ENCODE results near the gene MEA1.
A peak's percentile ranks its signal among the peaks of the same experiment; 100 is the strongest.
"Not testable (repeated sequence)": the region's sequence is repeated elsewhere in the genome, so short reads cannot be mapped to it uniquely, and the experiment has no call there.

The MEA1 gene

DNA sequence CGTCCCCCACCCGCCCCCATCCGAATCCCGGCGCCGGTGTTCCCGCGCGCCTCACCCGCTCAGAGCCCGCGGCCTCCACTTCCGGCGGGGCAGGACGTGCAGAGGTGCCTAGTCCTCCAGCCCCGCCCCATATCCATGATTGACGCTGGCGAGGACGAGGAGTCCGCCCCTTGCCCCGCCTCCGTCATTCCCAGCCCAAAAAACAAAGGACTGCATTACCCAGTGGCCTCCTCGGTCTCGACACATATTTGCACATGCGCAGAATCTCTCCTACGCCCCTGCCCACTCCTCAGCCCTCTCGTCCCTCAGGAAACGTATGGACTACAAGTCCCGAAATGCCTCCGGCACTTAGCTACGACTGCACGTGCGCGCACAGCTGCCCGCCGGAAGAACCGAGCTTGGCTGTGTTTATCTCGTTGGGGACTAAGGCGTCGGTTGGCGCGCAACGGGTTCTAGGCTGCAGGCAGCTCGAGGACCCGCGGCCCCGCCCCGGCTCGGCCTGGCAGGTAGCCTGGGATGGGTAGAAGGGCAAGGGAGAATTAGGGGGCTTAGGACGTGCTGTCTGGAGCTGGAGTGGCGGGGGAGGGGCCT is at the start of gene MEA1, which contains the start of gene KLHDC3:
Gene MEA1 (minus strand): TSS at position 104 of the 591 bp plus-strand sequence. CDS start 133 bp downstream, outside the sequence.
Gene KLHDC3 (plus strand): TSS at position 407 of the 591 bp plus-strand sequence. CDS start 2,944 bp downstream, outside the sequence.
- DNase-seq (ENCODE audit: low read depth), result peak; percentile 98

DNA sequence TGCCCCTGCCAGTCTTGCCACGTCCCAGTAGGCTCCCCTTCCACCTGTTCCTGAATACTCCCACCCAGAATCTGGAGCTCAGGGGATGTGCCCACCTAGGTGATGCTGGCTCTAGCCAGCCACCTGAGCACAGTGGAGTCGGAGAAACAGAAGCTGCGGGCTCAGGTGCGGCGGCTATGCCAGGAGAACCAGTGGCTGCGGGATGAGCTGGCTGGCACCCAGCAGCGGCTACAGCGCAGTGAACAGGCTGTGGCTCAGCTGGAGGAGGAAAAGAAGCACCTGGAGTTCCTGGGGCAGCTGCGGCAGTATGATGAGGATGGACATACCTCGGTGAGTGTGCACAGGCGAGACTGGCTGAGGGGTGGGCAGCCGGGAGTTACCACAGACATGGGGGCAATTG is 49.1 kb upstream of the MEA1 start:
- no peak for DNase-seq (ENCODE audit: low read depth)

DNA sequence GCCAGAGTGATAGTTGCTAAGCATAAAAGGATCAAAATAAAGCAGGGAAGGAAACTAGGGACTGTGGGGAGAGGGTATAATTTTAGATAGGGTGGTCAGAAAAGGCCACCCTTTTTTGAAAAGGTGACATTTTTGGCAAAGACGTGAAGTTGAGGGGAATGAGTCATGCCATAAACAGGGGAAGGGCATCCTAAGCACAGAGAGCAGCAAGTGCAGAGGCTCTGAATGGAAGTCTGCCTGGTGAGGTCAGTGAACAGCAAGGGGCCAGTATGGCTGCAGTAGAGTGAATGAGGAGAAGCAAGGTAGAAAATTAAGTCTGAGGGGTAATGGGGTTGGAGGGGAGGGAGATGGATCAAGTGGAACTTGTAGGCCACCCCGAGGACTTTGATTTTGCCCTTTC is 48.1 kb upstream of the MEA1 start:
- DNase-seq (ENCODE audit: low read depth), result no peak

DNA sequence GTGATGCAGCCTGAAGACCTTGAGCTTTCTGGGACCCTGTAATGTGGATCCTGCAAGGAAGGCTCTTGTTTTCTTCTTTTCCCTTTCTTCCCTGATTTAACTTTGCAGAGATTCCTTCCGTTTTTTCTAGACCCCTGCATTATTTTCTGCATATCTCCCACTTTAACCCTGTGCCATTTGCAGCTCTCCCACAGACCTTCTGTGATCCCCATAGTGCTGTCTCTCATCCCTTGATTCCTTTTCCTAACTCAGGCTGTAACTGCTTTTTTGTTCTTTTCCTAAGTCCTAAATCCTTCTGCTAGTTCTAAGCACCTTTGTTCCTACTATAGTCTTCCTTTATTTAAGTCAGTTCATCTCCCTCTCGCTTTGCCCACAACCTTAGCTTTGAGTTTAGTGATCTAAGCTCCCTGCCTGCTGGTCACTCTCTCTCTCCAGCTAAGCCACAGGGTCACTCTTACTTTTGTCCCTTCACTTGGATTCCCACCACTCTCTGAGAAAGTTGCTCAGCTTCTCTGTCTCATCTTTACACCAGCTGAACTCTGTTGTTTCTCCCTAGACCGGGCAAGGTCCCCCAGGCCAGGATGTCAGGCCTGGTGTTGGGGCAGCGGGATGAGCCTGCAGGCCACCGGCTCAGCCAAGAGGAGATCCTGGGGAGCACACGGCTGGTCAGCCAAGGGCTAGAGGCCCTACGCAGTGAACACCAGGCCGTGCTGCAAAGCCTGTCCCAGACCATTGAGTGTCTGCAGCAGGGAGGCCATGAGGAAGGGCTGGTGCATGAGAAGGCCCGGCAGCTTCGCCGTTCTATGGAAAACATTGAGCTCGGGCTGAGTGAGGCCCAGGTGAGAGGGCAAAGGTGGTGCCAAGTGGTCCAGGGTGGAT is 47.2 kb upstream of the MEA1 start:
- no peak for DNase-seq (ENCODE audit: low read depth)

DNA sequence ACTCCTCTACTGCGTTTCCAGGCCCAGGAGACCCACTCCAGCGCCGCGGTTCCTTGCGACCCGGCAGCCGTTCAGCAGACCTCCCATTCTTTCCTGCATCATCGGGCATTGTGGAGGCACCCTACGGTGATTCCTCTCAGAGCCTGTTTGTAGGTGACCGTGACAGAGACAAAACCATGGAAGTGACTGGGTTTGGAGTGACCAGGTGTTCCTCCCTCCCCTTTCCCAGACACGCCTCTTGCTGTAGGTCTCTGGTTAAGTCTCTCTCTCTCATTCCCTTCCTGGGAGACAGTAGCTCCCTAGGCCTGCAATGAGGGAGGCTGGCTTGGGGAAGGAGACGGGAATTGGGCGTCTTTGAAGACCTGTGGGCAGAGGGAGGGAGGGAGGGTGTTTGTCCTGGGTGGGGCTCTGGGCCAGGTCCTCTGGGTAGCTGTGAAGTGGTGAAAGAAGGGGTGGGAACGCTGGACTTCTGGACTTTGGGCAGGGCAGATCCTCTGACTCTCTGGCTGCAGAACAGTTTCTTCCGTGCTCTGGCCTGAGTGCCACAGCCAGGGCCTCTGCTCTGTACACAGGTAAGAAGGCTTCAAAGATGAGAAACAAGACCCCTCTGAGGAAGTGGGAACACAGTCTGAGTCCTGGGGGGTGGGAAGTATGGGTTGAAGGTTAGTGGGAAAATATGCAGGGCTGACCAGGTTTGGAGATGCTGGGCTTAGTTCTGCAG is 46.4 kb upstream of the MEA1 start:
- no peak for DNase-seq (ENCODE audit: low read depth)

DNA sequence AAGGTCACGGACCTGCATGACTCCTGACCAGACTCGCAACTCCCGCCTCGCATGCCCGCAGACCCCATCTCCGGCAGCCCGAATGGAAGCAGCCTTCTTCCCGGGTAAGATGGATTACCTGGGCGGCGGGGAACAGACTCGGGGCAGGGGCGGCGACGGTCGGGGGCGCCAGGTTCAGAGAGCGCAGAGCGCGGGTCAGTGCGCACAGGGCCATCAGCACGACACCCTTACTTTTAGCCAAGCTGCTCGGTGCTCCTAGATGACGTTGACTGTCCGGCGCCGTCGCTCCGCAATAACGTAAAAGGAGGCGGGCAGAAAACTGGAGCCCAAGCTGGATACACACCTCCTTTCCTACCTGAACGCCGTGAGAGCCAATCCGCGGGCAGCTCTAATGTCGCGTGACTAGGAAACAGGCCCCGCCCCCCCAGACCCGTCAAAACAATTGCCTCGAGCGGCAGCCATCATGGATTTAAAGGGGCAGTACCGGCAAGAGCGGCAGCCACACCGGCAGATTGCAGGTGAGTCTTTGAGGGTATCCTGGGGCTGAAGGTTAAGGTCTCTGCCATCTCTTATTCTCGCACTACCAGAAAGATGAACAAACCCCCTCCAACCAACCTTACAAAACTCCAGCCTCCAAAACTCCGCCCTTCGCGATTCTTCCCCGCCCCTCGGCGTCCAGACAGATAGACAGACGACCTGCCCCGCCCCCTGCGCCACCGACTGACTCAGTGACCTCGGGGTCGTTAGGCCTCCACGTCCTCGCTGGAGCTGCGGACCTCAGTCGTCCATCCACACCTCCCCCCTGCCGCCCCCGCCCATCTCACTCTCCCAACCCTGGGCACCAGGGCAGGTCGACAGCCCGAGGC is 45.7 kb upstream of the MEA1 start, which contains the start of the genes KLC4 and MRPL2:
Gene KLC4 (plus strand): TSS at position 464 of the 866 bp plus-strand sequence. CDS start 1,705 bp downstream, outside the sequence.
Gene MRPL2 (minus strand): TSS at position 267 of the 866 bp plus-strand sequence. CDS start 53 bp downstream, at position 214.
- DNase-seq (ENCODE audit: low read depth), result peak; percentile 94

DNA sequence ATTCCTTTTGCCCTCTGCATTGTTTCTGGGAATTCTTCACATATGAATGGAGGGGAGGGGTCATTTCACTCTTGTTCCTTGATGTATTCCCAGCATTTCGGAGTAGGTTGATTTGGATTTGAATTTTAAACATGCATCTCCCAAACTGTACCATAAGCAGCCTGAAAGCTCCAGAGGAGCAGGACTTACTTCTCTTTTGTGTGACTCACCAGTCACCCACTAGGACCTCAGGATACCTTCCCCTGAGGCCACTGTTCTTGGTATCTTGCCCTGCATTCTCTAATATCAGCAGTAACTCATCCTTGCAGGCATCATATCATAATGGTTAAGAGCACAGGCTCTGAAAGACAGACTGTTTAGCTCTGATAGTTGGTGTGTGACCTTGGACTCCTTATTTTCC is 44.8 kb upstream of the MEA1 start:
- DNase-seq (ENCODE audit: low read depth), result no peak

DNA sequence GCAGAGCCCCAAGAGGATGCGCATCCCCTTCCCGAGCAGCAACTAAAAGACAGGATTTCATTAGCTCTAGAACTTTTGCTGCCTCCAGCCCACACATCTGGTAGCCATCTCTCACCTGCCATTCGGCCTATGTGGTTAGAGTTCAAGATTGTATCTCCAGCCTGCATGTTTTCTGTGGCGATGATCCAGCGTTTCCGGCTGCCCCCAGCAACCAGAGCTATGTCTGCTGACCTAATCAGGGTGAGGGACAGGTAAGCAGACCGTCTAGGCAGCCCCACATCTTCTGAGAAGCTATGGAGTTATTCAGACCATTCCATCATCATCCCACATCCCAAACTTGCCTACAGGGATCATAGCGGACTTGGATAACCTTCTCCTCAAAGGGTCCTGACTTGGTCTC is 42.2 kb upstream of the MEA1 start:
- no peak for DNase-seq (ENCODE audit: low read depth)

DNA sequence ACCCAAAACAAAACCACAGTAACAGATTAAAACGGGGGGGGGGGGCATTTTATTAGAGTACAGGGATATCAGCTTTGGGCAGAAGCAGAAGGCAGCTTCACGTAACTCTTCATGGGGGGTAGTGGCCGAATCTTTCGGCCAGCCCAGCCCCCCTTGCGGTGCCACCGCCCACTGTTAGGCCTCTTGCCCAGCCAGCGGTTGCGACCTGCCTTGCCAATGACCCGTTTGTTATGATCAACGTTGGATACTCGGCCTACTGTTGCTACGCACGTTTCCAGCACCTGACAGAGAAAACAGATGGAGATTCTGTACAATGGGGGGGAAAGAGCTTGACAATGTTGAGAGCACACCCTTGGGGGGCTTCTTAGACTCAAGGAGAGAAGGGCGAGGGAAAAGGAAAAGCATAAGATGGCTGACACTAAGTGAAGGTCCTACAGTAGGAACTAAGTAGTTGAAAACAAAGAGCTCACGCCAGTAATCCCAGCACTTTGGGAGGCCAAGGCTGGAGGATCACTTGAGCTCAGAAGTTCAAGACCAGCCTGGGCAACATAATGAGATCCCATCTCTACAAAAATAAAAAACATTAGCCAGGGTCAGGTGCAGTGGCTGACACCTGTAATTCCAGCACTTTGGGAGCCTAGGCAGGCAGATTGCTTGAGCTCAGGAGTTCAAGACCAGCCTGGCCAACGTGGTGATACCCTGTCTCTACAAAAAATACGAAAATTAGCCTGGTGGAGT is 40.6 kb upstream of the MEA1 start:
- DNase-seq (ENCODE audit: low read depth), result no peak

DNA sequence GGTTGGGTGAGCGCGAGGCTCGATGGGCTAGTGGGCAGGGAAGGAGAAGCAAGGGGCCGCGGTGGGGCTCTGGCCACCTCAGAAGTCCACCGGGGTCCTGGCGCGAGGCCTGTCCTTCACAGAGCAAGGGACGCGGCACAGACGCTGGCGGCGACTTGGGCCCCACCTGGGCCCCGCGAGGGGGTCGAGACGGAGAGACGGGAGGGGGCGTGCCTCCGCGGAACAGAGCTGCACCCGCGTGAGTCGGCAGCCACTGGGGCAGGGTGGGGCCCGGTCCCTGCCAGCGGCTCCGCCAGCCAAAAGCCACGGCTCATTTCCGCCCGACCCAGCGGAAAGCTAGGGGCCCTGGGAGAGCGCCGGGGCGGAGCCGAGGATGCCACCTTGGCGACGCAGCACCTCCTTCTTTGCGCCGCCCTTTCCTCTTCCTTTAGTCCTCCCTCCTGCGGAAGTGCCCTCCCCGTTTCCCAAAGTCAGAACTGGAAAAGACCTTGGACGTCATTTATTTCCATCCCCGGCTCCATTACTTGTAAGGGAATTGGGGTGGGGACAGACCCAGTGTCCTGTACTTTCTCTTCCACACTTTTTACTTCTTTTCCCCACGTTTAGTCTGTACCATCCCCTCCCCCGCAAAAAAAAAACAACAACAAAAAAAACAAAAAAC is 39.9 kb upstream of the MEA1 start, which contains the start of gene CUL7:
Gene CUL7 (minus strand): TSS at position 307 of the 661 bp plus-strand sequence. CDS start 1,063 bp downstream, outside the sequence.
- DNase-seq (ENCODE audit: low read depth), result peak; percentile 76

DNA sequence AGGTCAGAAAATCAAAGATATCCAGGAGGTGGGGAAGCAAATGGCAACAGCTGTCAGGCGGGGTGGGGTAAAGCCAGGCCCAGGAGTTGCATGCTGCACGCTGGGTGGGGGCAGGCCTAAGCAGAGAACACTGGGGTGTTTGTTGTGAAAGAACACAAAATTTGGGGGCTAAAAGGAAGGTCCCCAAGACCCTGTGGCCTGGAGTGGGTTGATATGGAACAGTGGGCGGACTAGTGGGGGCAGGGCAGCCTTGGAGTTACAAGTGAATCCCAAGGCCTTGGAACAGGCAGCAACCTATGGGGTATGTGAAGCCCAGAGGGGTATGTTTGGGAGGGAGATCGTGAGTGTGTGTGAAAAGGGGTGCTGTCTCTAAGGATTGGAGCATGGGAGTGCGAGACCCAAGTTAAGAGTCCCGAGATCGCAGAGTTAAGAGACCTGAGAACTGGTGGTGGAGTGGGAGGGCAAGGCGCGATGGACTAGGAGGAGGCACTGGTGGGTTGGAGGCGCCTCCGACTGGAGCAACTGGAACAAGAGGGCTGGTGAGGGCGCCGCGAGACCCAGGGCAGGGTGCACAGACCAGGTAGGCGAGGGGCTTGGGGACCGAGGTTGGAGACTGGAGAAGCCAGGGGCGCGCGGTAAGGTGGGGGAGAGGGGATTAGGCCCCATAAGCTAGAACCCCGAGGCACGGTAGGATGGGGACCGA is 39.2 kb upstream of the MEA1 start:
- DNase-seq (ENCODE audit: low read depth), result no peak

DNA sequence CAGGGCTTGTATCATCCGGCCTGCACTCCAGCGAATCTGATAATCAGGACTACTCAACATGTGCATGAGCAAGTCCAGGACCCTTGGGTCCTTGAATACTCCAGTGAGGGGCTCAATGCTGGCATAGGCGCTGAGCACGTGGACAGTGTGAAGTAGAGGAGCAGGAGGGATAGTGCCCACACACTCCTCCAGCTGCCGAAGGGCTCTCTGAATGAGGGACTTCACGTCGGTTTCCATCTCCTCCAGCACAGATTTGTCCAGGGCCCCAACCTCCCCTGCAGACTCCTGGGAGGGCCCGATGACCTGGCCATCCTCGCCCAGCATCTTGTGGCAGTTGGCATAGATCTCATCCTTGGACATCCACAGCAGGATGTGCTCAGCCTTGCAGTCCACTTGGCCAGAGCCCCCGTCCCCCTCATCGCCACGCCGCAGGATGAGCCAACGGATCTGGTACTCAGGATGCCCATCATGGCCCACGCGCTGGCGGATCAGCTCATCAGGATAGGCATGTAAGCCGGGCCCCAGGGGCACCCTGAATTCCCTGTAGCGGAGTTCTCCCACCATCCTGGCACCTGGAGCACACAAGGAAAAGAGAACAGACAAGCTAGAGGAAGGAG is 38.6 kb upstream of the MEA1 start:
- no peak for DNase-seq (ENCODE audit: low read depth)

DNA sequence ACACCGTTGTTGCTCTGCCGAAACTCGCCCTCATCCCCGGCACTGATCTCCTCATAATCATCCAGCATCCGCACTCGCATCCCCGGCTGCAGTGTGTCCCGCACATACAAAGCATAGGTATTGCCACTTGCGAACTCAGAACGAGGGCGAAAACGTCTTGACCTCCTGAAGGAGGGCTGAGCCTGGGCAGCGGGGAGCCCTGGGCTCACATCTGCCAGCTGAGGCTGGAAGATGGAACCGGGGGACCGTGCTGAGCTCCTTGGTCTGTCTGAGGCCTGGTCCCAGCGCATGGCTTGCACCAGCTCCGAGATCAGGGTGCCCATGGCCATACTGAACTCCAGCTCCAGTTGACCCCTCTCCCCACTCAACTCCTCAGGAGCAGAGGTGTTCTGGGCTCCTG is 37.2 kb upstream of the MEA1 start:
- no peak for DNase-seq (ENCODE audit: low read depth)

DNA sequence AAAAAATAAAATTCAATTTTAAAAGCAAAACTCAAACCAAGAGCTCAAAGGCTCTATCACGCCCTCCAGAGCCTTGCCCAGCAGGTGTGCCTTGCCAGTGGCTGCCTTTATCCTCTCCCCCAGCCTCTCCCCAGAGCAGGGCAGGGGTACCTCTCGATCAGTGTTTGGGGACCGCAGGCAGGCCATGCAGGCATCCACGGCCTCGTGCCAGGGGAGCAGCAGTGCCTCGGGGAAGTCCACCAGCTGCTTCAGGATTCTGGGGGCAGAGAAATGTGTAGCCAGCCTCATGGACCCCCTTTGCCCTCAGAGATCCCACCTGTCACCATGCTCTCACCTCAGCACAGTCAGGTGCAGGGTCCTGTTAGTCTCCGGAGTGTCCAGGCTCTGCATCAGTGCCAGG is 34.3 kb upstream of the MEA1 start:
- no peak for DNase-seq (ENCODE audit: low read depth)

DNA sequence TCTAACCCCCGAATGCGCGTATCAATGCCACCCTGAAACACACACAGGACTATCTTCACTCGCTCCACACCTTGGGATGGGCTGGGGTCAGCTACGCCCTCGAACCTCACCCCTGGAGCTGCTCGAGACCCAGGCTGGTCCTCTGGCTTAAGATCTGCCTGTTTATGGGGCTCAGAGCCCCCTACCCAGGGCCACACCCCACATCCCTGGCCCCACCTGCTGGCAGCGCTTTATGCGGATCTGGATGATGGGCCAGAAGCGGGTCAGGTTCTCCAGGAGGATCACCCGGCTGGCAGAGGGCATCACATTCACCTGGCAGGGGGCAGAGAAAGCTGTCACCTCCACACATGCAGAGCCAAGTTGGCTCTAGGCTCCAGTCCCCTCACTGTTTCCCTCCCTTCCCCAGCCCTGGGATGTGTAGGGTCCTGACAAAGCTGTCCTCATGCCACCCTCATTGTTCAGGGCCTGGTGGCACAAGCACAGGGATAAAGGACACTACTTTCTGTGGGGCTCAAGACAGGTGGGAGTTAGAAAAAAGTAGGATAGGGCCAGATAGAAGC is 31.7 kb upstream of the MEA1 start:
- DNase-seq (ENCODE audit: low read depth), result no peak

DNA sequence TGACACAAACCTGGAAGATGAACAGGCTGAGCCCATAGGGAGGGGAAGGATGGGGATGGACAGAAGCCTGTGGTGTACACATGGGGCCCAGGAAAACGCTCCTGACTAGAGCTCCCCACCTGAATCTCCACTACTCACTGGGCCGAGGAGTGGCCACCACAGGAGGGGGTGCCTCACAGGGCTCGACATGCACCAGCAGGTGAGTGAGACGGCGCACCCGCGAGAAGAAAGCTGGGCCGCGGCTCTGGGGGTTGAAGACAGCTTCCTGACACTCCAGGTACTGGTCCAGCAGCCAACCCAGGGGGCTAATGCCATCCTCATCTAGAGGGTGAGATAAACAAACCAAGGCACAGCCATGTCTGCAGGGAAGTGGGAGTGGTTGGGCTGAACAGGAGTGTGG is 29.6 kb upstream of the MEA1 start:
- no peak for DNase-seq (ENCODE audit: low read depth)

DNA sequence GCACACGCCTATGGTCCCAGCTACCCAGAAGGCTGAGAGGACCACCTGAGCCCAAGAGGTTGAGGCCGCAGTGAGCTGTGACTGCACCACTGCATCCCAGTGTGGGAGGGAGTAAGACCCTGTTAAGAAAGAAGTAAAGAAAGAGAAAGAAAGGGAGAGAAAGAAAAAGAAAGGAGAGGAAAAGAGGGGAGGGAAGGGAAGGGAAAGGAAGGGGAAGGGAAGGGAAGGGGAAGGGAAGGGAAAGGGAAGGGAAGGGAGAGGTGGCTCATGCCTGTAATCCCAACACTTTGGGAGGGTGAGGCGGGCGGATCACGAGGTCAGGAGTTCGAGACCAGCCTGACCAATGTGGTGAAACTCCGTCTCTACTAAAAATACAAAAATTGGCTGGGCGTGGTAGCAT is 27.7 kb upstream of the MEA1 start:
- DNase-seq (ENCODE audit: low read depth), result not testable (repeated sequence)

DNA sequence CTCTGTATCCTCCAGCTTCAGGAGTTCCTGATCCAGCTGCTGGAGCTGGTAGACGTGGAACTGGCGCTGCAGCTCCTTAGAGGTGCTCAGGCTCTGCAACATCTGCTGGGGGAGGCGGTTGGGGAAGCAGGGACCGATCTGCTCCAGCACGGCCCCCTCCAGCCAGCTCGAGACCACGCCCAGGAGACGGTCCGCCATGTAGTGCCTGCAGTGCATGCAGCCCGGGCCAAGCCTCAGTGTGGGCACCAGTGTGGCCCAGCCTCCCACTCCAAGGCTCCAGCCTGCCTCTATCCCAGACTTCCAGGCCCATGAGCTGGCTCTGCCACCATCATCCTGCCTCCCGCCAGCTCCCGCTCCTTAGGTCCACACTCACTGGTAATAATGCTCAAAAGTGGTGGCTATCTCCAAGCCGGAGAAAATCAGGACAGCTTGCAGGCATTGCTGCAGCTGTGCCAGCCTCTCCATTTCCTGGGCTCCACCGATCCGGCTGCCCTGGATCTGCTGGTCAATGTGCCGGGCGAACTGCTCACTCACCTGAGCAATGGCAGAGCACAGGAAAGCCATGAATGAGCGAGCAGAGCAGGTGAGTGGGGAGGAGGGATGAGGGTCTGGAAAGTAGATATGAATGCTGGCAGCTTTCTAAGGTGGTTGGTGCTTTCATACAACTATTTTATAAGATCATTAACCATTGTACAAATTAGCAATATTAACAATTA is 27.0 kb upstream of the MEA1 start:
- no peak for DNase-seq (ENCODE audit: low read depth)

Measured in HS-5 (cell line).